Measurements from ENCODE around the gene KRTAP10-3.
"Not testable (repeated sequence)": the region's sequence is repeated elsewhere in the genome, so short reads cannot be mapped to it uniquely, and the experiment has no call there.

The KRTAP10-3 gene

DNA sequence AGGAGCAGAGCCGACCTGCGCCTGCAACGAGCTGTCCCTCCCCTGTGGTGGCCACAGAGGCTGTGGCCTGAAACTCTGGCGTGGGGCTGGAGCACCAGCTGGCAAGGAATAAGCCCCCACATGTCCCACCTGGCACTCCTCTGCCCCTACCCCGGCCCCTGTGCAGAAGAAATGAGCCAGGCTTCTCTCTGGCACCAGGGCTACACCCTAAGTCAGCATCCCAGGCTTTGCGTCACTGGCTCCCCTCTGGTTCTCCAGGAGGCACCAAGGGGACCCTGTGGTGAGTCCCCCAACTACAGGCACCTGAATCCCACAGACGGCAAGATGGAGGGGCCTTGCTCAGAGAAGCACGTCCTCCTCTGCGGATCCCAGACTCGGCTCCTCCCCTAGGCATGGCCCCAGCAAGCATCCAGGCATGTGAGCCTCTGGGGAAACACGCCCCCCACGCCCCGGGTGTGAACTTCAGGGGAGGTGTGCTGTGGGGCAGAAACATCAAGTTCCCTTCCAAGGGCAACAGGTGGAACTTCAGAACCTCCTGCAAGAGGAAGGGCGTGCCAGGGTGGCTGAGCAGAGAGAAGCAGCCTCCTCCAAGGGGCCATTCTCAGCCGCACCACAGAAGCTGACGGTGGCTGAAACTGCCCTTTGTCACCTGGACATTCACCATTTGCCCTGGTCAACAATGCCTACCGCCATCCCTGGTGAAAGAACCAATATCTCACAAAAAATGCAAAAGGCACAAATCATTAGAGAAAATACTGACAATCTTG lies 44.7 kb upstream of the KRTAP10-3 start:
- H3K36me3 ChIP-seq (ENCODE audit: low read length): no peaks in the 10 kb centered on the region

DNA sequence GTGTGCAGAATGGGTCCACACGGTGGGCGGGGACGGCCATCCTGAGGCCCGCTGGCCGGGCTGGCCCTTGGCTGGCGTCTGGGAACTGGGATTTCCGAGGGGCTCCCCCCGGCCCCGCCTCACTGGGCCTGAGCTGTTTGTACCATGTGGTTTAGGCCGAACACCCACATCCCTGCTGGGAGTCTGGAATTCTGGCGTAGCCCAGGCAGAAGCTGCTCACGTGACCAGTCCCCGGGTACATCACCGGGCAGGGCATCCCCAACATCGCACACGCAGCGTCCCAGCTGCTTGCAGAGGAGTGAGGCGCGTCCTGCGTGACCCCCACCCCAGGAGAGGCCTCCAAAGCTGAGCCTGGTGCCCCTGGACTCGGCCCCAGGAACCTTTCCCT lies 43.9 kb upstream of the KRTAP10-3 start:
- no peak overlapping the region for H3K9ac ChIP-seq (ENCODE audit: low read length)
- TF ChIP-seq EZH2phosphoT487 (conservative IDR thresholded peaks at IDR 0.05; ENCODE audit: low read length): no peak
- TF ChIP-seq, protein P1, sequence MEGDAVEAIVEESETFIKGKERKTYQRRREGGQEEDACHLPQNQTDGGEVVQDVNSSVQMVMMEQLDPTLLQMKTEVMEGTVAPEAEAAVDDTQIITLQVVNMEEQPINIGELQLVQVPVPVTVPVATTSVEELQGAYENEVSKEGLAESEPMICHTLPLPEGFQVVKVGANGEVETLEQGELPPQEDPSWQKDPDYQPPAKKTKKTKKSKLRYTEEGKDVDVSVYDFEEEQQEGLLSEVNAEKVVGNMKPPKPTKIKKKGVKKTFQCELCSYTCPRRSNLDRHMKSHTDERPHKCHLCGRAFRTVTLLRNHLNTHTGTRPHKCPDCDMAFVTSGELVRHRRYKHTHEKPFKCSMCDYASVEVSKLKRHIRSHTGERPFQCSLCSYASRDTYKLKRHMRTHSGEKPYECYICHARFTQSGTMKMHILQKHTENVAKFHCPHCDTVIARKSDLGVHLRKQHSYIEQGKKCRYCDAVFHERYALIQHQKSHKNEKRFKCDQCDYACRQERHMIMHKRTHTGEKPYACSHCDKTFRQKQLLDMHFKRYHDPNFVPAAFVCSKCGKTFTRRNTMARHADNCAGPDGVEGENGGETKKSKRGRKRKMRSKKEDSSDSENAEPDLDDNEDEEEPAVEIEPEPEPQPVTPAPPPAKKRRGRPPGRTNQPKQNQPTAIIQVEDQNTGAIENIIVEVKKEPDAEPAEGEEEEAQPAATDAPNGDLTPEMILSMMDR (IDR thresholded peaks at IDR 0.05; ENCODE audit: insufficient read depth, low read length, poor library complexity, severe bottlenecking): no peak
- no peaks in the 10 kb centered on the region for H3F3A ChIP-seq (ENCODE audit: insufficient read depth)
- H3K9me3 ChIP-seq (ENCODE audit: insufficient read depth, low read length): no peaks in the 10 kb centered on the region
- H3K4me2 ChIP-seq (ENCODE audit: low read depth, low read length, poor library complexity, severe bottlenecking): no peak overlapping the region
- H4K20me1 ChIP-seq (ENCODE audit: low read depth, low read length): no peaks in the 10 kb centered on the region
- no peaks in the 10 kb centered on the region for H3K27me3 ChIP-seq (ENCODE audit: low read length)
- H3K27ac ChIP-seq (ENCODE audit: low read depth, low read length): no peak overlapping the region
- no peaks in the 10 kb centered on the region for H3K36me3 ChIP-seq (ENCODE audit: low read length)
- no peak overlapping the region for H2AFZ ChIP-seq (ENCODE audit: low read depth, low read length, severe bottlenecking)
- no peak overlapping the region for H3K4me3 ChIP-seq (ENCODE audit: insufficient read depth, low read length, poor library complexity, severe bottlenecking)
- H3K9me2 ChIP-seq (replicated peaks; ENCODE audit: insufficient read depth, low read length): no peaks in the 10 kb centered on the region
- H3K79me2 ChIP-seq (ENCODE audit: insufficient read depth, low read length): no peaks in the 10 kb centered on the region

More for the DNA sequence above, 44.7 kb upstream of the KRTAP10-3 start:
- Histone ChIP-seq H3K27ac (ENCODE audit: low read depth, low read length) (no peak overlapping the region), H3K79me2 (ENCODE audit: insufficient read depth, low read length) (no peaks in the 10 kb centered on the region), H3K9me3 (ENCODE audit: insufficient read depth, low read length) (no peaks in the 10 kb centered on the region), H2AFZ (ENCODE audit: low read depth, low read length, severe bottlenecking) (no peak overlapping the region), H3K4me3 (ENCODE audit: insufficient read depth, low read length, poor library complexity, severe bottlenecking) (no peak overlapping the region), H4K20me1 (ENCODE audit: low read depth, low read length) (no peaks in the 10 kb centered on the region), H3K4me2 (ENCODE audit: low read depth, low read length, poor library complexity, severe bottlenecking) (no peak overlapping the region), H3F3A (ENCODE audit: insufficient read depth) (no peaks in the 10 kb centered on the region), H3K9ac (ENCODE audit: low read length) (no peak overlapping the region), H3K9me2 (replicated peaks; ENCODE audit: insufficient read depth, low read length) (no peaks in the 10 kb centered on the region), H3K27me3 (ENCODE audit: low read length) (no peaks in the 10 kb centered on the region)
- TF ChIP-seq EZH2phosphoT487 (conservative IDR thresholded peaks at IDR 0.05; ENCODE audit: low read length): no peak
- TF ChIP-seq, protein P1 (IDR thresholded peaks at IDR 0.05; ENCODE audit: insufficient read depth, low read length, poor library complexity, severe bottlenecking): no peak

DNA sequence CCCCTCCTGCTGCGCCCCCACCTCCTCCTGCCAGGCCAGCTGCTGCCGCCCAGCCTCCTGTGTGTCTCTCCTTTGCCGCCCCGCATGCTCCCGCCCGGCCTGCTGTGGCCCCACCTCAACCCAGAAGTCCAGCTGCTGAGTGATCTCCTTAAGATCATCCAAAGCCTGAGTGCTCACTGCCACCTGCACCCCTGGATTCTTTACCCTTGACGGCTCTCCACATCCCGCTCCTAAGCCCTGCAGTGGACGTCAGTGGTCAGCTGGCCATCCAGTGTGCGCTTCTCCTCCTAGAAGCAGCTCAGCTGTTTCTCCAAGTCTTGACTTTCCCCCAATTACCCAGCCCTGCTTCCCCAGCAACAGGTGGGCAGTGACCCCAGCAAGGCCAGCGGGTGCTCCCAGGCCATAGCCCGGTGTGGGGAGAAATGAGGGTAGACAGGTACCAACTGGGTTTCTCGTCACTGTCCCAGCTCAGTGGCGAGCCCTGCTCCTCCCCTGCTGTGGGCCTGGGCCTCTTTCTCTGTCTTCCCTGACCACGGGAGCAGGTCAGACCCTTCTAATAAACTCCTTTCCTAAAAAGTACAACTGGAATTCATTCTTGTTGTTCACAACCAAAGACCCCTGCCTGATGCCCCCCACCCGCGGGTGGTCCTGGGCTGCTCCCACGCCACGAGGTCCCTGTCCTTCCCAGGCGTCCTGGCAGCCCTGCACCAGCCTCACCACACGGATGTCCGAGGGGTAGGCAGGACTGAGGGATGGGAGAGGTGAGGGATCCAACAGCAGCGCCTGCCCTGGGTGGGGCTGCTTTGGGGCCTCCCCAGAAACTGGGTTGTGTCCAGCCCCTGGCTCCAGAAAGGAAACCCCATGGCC lies 43.2 kb upstream of the KRTAP10-3 start:
- no peak overlapping the region for H3K9ac ChIP-seq (ENCODE audit: low read length)
- no peaks in the 10 kb centered on the region for H3K9me2 ChIP-seq (replicated peaks; ENCODE audit: insufficient read depth, low read length)
- H3K36me3 ChIP-seq (ENCODE audit: low read length): no peaks in the 10 kb centered on the region
- no peak overlapping the region for H3K4me2 ChIP-seq (ENCODE audit: low read depth, low read length, poor library complexity, severe bottlenecking)
- H3K27ac ChIP-seq (ENCODE audit: low read depth, low read length): no peak overlapping the region
- H3K27me3 ChIP-seq (ENCODE audit: low read length): no peaks in the 10 kb centered on the region
- TF ChIP-seq EZH2phosphoT487 (conservative IDR thresholded peaks at IDR 0.05; ENCODE audit: low read length): no peak
- TF ChIP-seq, protein P1 (IDR thresholded peaks at IDR 0.05; ENCODE audit: insufficient read depth, low read length, poor library complexity, severe bottlenecking): no peak
- H3K9me3 ChIP-seq (ENCODE audit: insufficient read depth, low read length): no peaks in the 10 kb centered on the region
- H3K79me2 ChIP-seq (ENCODE audit: insufficient read depth, low read length): no peaks in the 10 kb centered on the region
- no peaks in the 10 kb centered on the region for H4K20me1 ChIP-seq (ENCODE audit: low read depth, low read length)
- H3K4me3 ChIP-seq (ENCODE audit: insufficient read depth, low read length, poor library complexity, severe bottlenecking): no peak overlapping the region
- no peaks in the 10 kb centered on the region for H3F3A ChIP-seq (ENCODE audit: insufficient read depth)
- no peak overlapping the region for H2AFZ ChIP-seq (ENCODE audit: low read depth, low read length, severe bottlenecking)

DNA sequence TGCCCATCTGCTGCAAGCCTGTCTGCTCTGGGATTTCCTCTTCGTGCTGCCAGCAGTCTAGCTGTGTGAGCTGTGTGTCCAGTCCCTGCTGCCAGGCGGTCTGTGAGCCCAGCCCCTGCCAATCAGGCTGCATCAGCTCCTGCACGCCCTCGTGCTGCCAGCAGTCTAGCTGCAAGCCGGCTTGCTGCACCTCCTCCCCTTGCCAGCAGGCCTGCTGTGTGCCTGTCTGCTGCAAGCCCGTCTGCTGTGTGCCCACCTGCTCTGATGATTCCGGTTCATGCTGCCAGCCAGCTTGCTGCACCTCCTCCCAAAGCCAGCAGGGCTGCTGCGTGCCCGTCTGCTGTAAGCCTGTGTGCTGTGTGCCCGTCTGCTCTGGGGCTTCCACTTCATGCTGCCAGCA lies 42.5 kb upstream of the KRTAP10-3 start:
- not testable (repeated sequence) for H4K20me1 ChIP-seq (ENCODE audit: low read depth, low read length); H3K79me2 ChIP-seq (ENCODE audit: insufficient read depth, low read length); H3K9me3 ChIP-seq (ENCODE audit: insufficient read depth, low read length); H3K27ac ChIP-seq (ENCODE audit: low read depth, low read length); H3K4me3 ChIP-seq (ENCODE audit: insufficient read depth, low read length, poor library complexity, severe bottlenecking); H3K27me3 ChIP-seq (ENCODE audit: low read length); H3K9me2 ChIP-seq (replicated peaks; ENCODE audit: insufficient read depth, low read length); H3K9ac ChIP-seq (ENCODE audit: low read length); H2AFZ ChIP-seq (ENCODE audit: low read depth, low read length, severe bottlenecking); H3F3A ChIP-seq (ENCODE audit: insufficient read depth); H3K4me2 ChIP-seq (ENCODE audit: low read depth, low read length, poor library complexity, severe bottlenecking); H3K36me3 ChIP-seq (ENCODE audit: low read length)

DNA sequence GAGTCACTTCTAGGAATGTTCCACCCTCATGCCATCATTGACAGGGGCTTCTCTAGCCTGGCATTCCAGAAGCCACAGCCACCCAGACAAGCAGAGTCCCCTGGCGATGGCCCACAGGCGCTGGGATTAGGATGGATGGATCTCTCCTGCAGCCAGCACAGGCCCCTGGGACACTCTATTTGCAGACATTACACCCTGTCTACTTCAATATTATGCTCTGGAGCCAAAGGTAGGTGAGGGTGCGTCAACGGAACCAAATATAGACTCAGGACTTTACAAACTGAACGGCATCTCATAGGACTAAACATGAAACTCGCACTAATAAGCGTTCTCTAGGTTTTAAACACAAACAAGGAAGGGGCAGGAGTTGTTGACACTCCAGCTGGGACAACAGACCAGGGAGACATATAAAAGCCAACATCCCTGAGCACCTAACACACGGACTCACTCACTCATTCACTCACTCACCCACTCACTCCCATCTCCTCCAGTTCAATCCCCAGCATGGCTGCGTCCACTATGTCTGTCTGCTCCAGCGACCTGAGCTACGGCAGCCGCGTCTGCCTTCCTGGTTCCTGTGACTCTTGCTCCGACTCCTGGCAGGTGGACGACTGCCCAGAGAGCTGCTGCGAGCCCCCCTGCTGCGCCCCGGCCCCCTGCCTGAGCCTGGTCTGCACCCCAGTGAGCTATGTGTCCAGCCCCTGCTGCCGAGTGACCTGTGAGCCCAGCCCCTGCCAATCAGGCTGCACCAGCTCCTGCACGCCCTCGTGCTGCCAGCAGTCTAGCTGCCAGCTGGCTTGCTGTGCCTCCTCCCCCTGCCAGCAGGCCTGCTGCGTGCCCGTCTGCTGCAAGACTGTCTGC lies 41.8 kb upstream of the KRTAP10-3 start, which contains the start of gene KRTAP10-7:
Gene KRTAP10-7, plus strand, starts transcription at position 480 of the 861 bp plus-strand sequence. Its CDS starts 25 bp downstream, at position 505.
- not testable (repeated sequence) for H3K36me3 ChIP-seq (ENCODE audit: low read length); H3K9me2 ChIP-seq (replicated peaks; ENCODE audit: insufficient read depth, low read length); H2AFZ ChIP-seq (ENCODE audit: low read depth, low read length, severe bottlenecking); H3K9ac ChIP-seq (ENCODE audit: low read length); H3K27ac ChIP-seq (ENCODE audit: low read depth, low read length); H3K9me3 ChIP-seq (ENCODE audit: insufficient read depth, low read length); H4K20me1 ChIP-seq (ENCODE audit: low read depth, low read length); H3F3A ChIP-seq (ENCODE audit: insufficient read depth); H3K79me2 ChIP-seq (ENCODE audit: insufficient read depth, low read length); H3K27me3 ChIP-seq (ENCODE audit: low read length); H3K4me3 ChIP-seq (ENCODE audit: insufficient read depth, low read length, poor library complexity, severe bottlenecking); H3K4me2 ChIP-seq (ENCODE audit: low read depth, low read length, poor library complexity, severe bottlenecking)
